ENCODE measurements around the gene PIGL. TPM values are rescaled to one million over a fixed set of nuclear protein-coding genes. Genes with fewer than 3 reads are reported as not detected.

Gene PIGL
- total RNA-seq, 1 donor from 2014 or later, result 31.1 TPM

GRCh38 chr17:16251556-16251955, 34.5 kb downstream of the PIGL start:
- no peak for DNase-seq (ENCODE audit: low read depth)
- no peak for TF ChIP-seq CTCF (IDR thresholded peaks at IDR 0.05; ENCODE audit: insufficient read depth, low read length, severe bottlenecking)
- no peak overlapping the region for H3K4me3 ChIP-seq (ENCODE audit: low read depth, low read length)
- H3K27me3 ChIP-seq (ENCODE audit: control insufficient read depth, insufficient read depth, low read length), result no peaks in the 10 kb centered on the region
- no peaks in the 10 kb centered on the region for H3K36me3 ChIP-seq (ENCODE audit: control insufficient read depth, insufficient read depth, low read length)
- no peak for FAIRE-seq

- H3K27me3 ChIP-seq (ENCODE audit: control insufficient read depth, insufficient read depth, low read length), result no peaks in the 10 kb centered on the region
- no peak overlapping the region for H3K4me3 ChIP-seq (ENCODE audit: low read depth, low read length)
- no peaks in the 10 kb centered on the region for H3K36me3 ChIP-seq (ENCODE audit: control insufficient read depth, insufficient read depth, low read length)
- DNase-seq (ENCODE audit: low read depth), result no peak
- TF ChIP-seq CTCF (IDR thresholded peaks at IDR 0.05; ENCODE audit: insufficient read depth, low read length, severe bottlenecking), result no peak
- FAIRE-seq, result no peak
Observed at GRCh38 chr17:16254773-16255400, 37.9 kb downstream of the PIGL start.

GRCh38 chr17:16255481-16255921, 38.5 kb downstream of the PIGL start:
- Histone ChIP-seq H3K27me3 (ENCODE audit: control insufficient read depth, insufficient read depth, low read length) (no peaks in the 10 kb centered on the region), H3K4me3 (ENCODE audit: low read depth, low read length) (no peak overlapping the region), H3K36me3 (ENCODE audit: control insufficient read depth, insufficient read depth, low read length) (peaks cover under 1% of the 10 kb centered on the region)
- no peak for DNase-seq (ENCODE audit: low read depth)
- no peak for TF ChIP-seq CTCF (IDR thresholded peaks at IDR 0.05; ENCODE audit: insufficient read depth, low read length, severe bottlenecking)
- FAIRE-seq, result no peak

- no peaks in the 10 kb centered on the region for H3K27me3 ChIP-seq (ENCODE audit: control insufficient read depth, insufficient read depth, low read length)
- DNase-seq (ENCODE audit: low read depth) (no peak), FAIRE-seq (no peak)
- TF ChIP-seq CTCF (IDR thresholded peaks at IDR 0.05; ENCODE audit: insufficient read depth, low read length, severe bottlenecking), result no peak
- H3K4me3 ChIP-seq (ENCODE audit: low read depth, low read length), result no peak overlapping the region
- H3K36me3 ChIP-seq (ENCODE audit: control insufficient read depth, insufficient read depth, low read length), result peaks cover 1% of the 10 kb centered on the region
Observed at GRCh38 chr17:16258901-16259300, 41.9 kb downstream of the PIGL start.

- FAIRE-seq (no peak), DNase-seq (ENCODE audit: low read depth) (no peak)
- Histone ChIP-seq H3K27me3 (ENCODE audit: control insufficient read depth, insufficient read depth, low read length) (no peaks in the 10 kb centered on the region), H3K36me3 (ENCODE audit: control insufficient read depth, insufficient read depth, low read length) (peaks cover 1% of the 10 kb centered on the region), H3K4me3 (ENCODE audit: low read depth, low read length) (no peak overlapping the region)
- no peak for TF ChIP-seq CTCF (IDR thresholded peaks at IDR 0.05; ENCODE audit: insufficient read depth, low read length, severe bottlenecking)
Observed at GRCh38 chr17:16259926-16260325, 42.9 kb downstream of the PIGL start.

- no peaks in the 10 kb centered on the region for H3K27me3 ChIP-seq (ENCODE audit: control insufficient read depth, insufficient read depth, low read length)
- no peak for TF ChIP-seq CTCF (IDR thresholded peaks at IDR 0.05; ENCODE audit: insufficient read depth, low read length, severe bottlenecking)
- H3K4me3 ChIP-seq (ENCODE audit: low read depth, low read length), result no peak overlapping the region
- FAIRE-seq (no peak), DNase-seq (ENCODE audit: low read depth) (no peak)
- peaks cover 1% of the 10 kb centered on the region for H3K36me3 ChIP-seq (ENCODE audit: control insufficient read depth, insufficient read depth, low read length)
Observed at GRCh38 chr17:16261049-16261448, 44.0 kb downstream of the PIGL start.
